Mesenchymal stem cell (in vitro differentiated cells and primary cell): ENCODE measurements around the gene RIC1.

Source experiments
- DNase-seq: peaks from one replicate; pipeline ENCODE4 v3.0.0-alpha.2; 2013
- H2AFZ ChIP-seq: one replicate; pipeline ENCODE4 v1.6.1; 2013; ENCODE audit warnings: low read depth, mild to moderate bottlenecking, control low read depth, inconsistent platforms, low read length, moderate library complexity
- H2AK5ac ChIP-seq: 2 replicates; pipeline ENCODE4 v1.6.1; 2013; ENCODE audit warnings: low read length, moderate library complexity, mild to moderate bottlenecking, inconsistent platforms; ENCODE audit not compliant: severe bottlenecking
- H2BK120ac ChIP-seq: one replicate; pipeline ENCODE4 v1.6.1; 2013; ENCODE audit warnings: low read depth, mild to moderate bottlenecking, inconsistent platforms, low read length, moderate library complexity
- H2BK12ac ChIP-seq, 2 experiments: one replicate each; pipeline ENCODE4 v1.6.1; 2013; ENCODE audit warnings: inconsistent platforms in 2 of 2, low read length in 2 of 2, mild to moderate bottlenecking in 2 of 2, moderate library complexity in 2 of 2, control low read depth in 1 of 2
- H2BK15ac ChIP-seq: one replicate; pipeline ENCODE4 v1.6.1; 2013; ENCODE audit warnings: mild to moderate bottlenecking, low read depth, inconsistent platforms; ENCODE audit not compliant: poor library complexity, severe bottlenecking
- H2BK5ac ChIP-seq: 2 replicates; pipeline ENCODE4 v1.6.1; 2013; ENCODE audit warnings: low read depth, mild to moderate bottlenecking, low read length, control low read depth, inconsistent platforms; ENCODE audit not compliant: poor library complexity, severe bottlenecking
- H3K14ac ChIP-seq, 2 experiments: one replicate each; pipeline ENCODE4 v1.6.1; 2013; ENCODE audit warnings: inconsistent platforms in 2 of 2, low read length in 2 of 2, control low read depth in 1 of 2, mild to moderate bottlenecking in 1 of 2, moderate library complexity in 1 of 2
- H3K18ac ChIP-seq, 2 experiments: one replicate each; pipeline ENCODE4 v1.6.1; 2013; ENCODE audit warnings: inconsistent platforms in 2 of 2, low read length in 2 of 2, control low read depth in 1 of 2, low read depth in 1 of 2, mild to moderate bottlenecking in 1 of 2
- H3K23ac ChIP-seq, 2 experiments: one replicate each; pipeline ENCODE4 v1.6.1; 2013; ENCODE audit warnings: inconsistent platforms in 2 of 2, low read length in 2 of 2, mild to moderate bottlenecking in 2 of 2, moderate library complexity in 2 of 2, control low read depth in 1 of 2
- H3K27ac ChIP-seq: 2 replicates; pipeline ENCODE4 v1.5.1; 2013; ENCODE audit warnings: mild to moderate bottlenecking, moderate library complexity, low read length, control low read depth, inconsistent platforms; ENCODE audit not compliant: poor library complexity, severe bottlenecking
- H3K27me3 ChIP-seq, 2 experiments: 2 replicates each; pipeline versions ENCODE4 v1.6.1 to v1.7.0; 2013; ENCODE audit warnings: low read length in 2 of 2, mild to moderate bottlenecking in 2 of 2, moderate library complexity in 2 of 2, control low read depth in 1 of 2, inconsistent platforms in 1 of 2; ENCODE audit not compliant: control insufficient read depth in 1 of 2, insufficient read depth in 1 of 2
- H3K36me3 ChIP-seq, 2 experiments: 2 replicates each; pipeline versions ENCODE4 v1.6.1 to v1.7.0; 2013; ENCODE audit warnings: low read length in 2 of 2, control low read depth in 1 of 2, inconsistent platforms in 1 of 2, low read depth in 1 of 2, mild to moderate bottlenecking in 1 of 2; ENCODE audit not compliant: insufficient read depth in 2 of 2, control insufficient read depth in 1 of 2
- H3K4ac ChIP-seq, 2 experiments: one replicate each; pipeline ENCODE4 v1.6.1; 2013; ENCODE audit warnings: inconsistent platforms in 2 of 2, low read length in 2 of 2, mild to moderate bottlenecking in 2 of 2, moderate library complexity in 2 of 2, control low read depth in 1 of 2, low read depth in 1 of 2
- H3K4me1 ChIP-seq: 2 replicates; pipeline ENCODE4 v1.6.1; 2013; ENCODE audit warnings: low read depth, low read length, control low read depth; ENCODE audit not compliant: control insufficient read depth, insufficient read depth
- H3K4me2 ChIP-seq: 2 replicates; pipeline ENCODE4 v1.6.1; 2013; ENCODE audit warnings: low read length, mild to moderate bottlenecking, inconsistent platforms; ENCODE audit not compliant: poor library complexity, severe bottlenecking
- H3K4me3 ChIP-seq, 2 experiments: 2 replicates each; pipeline versions ENCODE4 v1.5.1 to v1.7.0; 2013; ENCODE audit warnings: low read length in 2 of 2, mild to moderate bottlenecking in 2 of 2, control low read depth in 1 of 2, low read depth in 1 of 2; ENCODE audit not compliant: insufficient read depth in 1 of 2
- H3K79me1 ChIP-seq: replicated peaks from 2 replicates; pipeline ENCODE4 v1.6.1; 2013; ENCODE audit warnings: mild to moderate bottlenecking, control low read depth, low read length, inconsistent platforms; ENCODE audit not compliant: poor library complexity, severe bottlenecking
- H3K9ac ChIP-seq: 2 replicates; pipeline ENCODE4 v1.7.0; 2013; ENCODE audit warnings: mild to moderate bottlenecking, low read length, moderate library complexity
- H3K9me3 ChIP-seq: 2 replicates; pipeline ENCODE4 v1.7.0; 2013; ENCODE audit warnings: mild to moderate bottlenecking, low read length; ENCODE audit not compliant: control insufficient read depth
- H4K8ac ChIP-seq: one replicate; pipeline ENCODE4 v1.6.1; 2013; ENCODE audit warnings: inconsistent platforms, mild to moderate bottlenecking, low read length, moderate library complexity
- H4K91ac ChIP-seq: one replicate; pipeline ENCODE4 v1.6.1; 2013; ENCODE audit warnings: mild to moderate bottlenecking, low read length, inconsistent platforms
- WGBS: methylation state at CpG from one replicate; pipeline ENCODE4 v1.1.7; 2013; ENCODE audit warnings: mixed read lengths; 5-methylcytosine and 5-hydroxymethylcytosine counted together

RIC1 gene

GRCh38 chr9:5592231-5592630, 36.7 kb upstream of the RIC1 start:
- Histone ChIP-seq H2AK5ac (no peak overlapping the region), H3K9me3 (no peaks in the 10 kb centered on the region), H2BK5ac (no peak overlapping the region), H3K23ac (no peak overlapping the region), H4K91ac (no peak overlapping the region), H3K4me1 (no peaks in the 10 kb centered on the region), H4K8ac (no peak overlapping the region), H3K36me3 (peaks cover 0 to 3% of the 10 kb centered on the region in 2 experiments), H2BK15ac (no peak overlapping the region), H3K14ac (no peak overlapping the region), H3K4me3 (no peak overlapping the region), H3K4ac (no peak overlapping the region), H3K4me2 (no peak overlapping the region), H2BK120ac (no peak overlapping the region), H3K27me3 (no peaks in the 10 kb centered on the region), H3K9ac (no peak overlapping the region), H2AFZ (no peak overlapping the region), H3K79me1 (no peaks in the 10 kb centered on the region), H2BK12ac (no peak overlapping the region), H3K27ac (no peak overlapping the region), H3K18ac (no peak overlapping the region)
- no peak for DNase-seq
- 96% methylated on average over 3 of the region's 3 CpGs for WGBS

GRCh38 chr9:5592904-5593303, 36.0 kb upstream of the RIC1 start:
- Histone ChIP-seq H3K4me1 (no peaks in the 10 kb centered on the region), H2BK120ac (no peak overlapping the region), H2BK5ac (no peak overlapping the region), H3K27ac (no peak overlapping the region), H2AK5ac (no peak overlapping the region), H2BK15ac (no peak overlapping the region), H4K91ac (no peak overlapping the region), H3K9ac (no peak overlapping the region), H3K14ac (no peak overlapping the region), H3K23ac (no peak overlapping the region), H3K4me2 (no peak overlapping the region), H3K9me3 (no peaks in the 10 kb centered on the region), H3K36me3 (peaks cover 0 to 3% of the 10 kb centered on the region in 2 experiments), H2BK12ac (no peak overlapping the region), H3K4ac (no peak overlapping the region), H4K8ac (no peak overlapping the region), H3K18ac (no peak overlapping the region), H3K79me1 (no peaks in the 10 kb centered on the region), H3K4me3 (no peak overlapping the region), H2AFZ (no peak overlapping the region), H3K27me3 (no peaks in the 10 kb centered on the region)
- 94% methylated on average over 3 of the region's 5 CpGs for WGBS
- DNase-seq: no peak

GRCh38 chr9:5593904-5594303, 35.0 kb upstream of the RIC1 start:
- Histone ChIP-seq H2AFZ (no peak overlapping the region), H2AK5ac (no peak overlapping the region), H3K27me3 (no peaks in the 10 kb centered on the region), H3K4me3 (no peak overlapping the region), H3K36me3 (peaks cover 0 to 3% of the 10 kb centered on the region in 2 experiments), H4K8ac (no peak overlapping the region), H3K18ac (no peak overlapping the region), H3K9ac (no peak overlapping the region), H2BK15ac (no peak overlapping the region), H2BK12ac (no peak overlapping the region), H2BK5ac (no peak overlapping the region), H2BK120ac (no peak overlapping the region), H3K79me1 (no peaks in the 10 kb centered on the region), H3K4ac (no peak overlapping the region), H3K9me3 (no peaks in the 10 kb centered on the region), H3K23ac (no peak overlapping the region), H3K27ac (no peak overlapping the region), H4K91ac (no peak overlapping the region), H3K4me2 (no peak overlapping the region), H3K14ac (no peak overlapping the region), H3K4me1 (no peaks in the 10 kb centered on the region)
- 75% methylated on average over 1 of the region's 2 CpGs for WGBS
- no peak for DNase-seq

DNA sequence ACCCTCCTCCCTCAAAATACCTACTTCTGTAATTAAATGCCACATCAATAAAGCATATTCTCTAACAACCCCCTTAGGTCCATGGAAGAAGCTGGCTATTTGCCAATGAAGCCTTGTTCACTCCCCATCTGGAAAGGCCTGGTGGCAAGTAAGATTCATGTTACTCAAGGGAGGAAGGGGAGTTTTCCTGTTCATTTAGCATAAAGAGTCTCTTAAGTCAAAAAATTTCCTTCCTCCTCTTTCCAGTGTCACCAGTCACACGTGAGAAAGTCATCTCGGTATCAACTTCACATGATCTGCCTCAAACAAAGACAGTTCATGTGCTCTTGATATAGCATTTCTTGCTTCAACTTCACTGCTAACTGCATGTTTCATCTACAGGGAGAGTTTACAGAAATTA, 32.7 kb upstream of the RIC1 start:
- H3K79me1 ChIP-seq: no peaks in the 10 kb centered on the region
- H2BK120ac ChIP-seq: no peak overlapping the region
- H4K91ac ChIP-seq: no peak overlapping the region
- no peak overlapping the region for H3K14ac ChIP-seq
- no peaks in the 10 kb centered on the region for H3K27me3 ChIP-seq
- no peak overlapping the region for H2BK5ac ChIP-seq
- no peak overlapping the region for H2BK12ac ChIP-seq
- H2AK5ac ChIP-seq: no peak overlapping the region
- peaks cover 0 to 3% of the 10 kb centered on the region in 2 experiments for H3K36me3 ChIP-seq
- no peak overlapping the region for H3K4me3 ChIP-seq
- H2BK15ac ChIP-seq: no peak overlapping the region
- peaks cover 1% of the 10 kb centered on the region for H3K4me1 ChIP-seq
- DNase-seq: no peak
- no peak overlapping the region for H3K23ac ChIP-seq
- no peak overlapping the region for H3K4ac ChIP-seq
- H3K4me2 ChIP-seq: no peak overlapping the region
- no peak overlapping the region for H3K27ac ChIP-seq
- H3K9ac ChIP-seq: no peak overlapping the region
- 73% methylated on average over 2 of the region's 2 CpGs for WGBS
- no peak overlapping the region for H4K8ac ChIP-seq
- no peak overlapping the region for H3K18ac ChIP-seq
- H2AFZ ChIP-seq: no peak overlapping the region
- no peaks in the 10 kb centered on the region for H3K9me3 ChIP-seq
